ENCODE results near the gene C1QL1. TPM values are rescaled to one million over a fixed set of nuclear protein-coding genes. Genes with fewer than 3 reads are reported as not detected.

The C1QL1 gene
- total RNA-seq, 1 experiment from 2014 or later = 3.5 TPM

DNA sequence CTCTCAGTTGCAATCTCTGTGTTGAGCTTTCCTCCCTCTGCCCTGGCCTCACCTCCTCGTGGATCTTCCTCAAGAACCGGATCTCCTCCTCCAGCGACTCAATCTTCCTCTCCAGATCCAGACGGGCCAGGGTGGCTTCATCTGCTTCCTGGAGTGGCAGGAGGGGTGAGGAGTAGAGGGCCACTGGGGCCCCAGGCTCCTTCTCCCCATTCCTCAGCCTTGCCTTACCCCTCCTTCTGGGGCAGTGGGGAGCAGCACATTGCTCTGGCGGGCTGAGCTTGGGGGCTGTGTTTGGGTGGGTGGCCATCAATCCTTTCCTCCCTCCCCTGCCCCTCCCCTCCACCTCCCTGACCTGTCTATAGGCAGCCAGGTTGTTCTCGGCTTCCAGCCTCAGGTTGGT, 54.4 kb downstream of the C1QL1 start (continued):
- TF ChIP-seq, protein P1, sequence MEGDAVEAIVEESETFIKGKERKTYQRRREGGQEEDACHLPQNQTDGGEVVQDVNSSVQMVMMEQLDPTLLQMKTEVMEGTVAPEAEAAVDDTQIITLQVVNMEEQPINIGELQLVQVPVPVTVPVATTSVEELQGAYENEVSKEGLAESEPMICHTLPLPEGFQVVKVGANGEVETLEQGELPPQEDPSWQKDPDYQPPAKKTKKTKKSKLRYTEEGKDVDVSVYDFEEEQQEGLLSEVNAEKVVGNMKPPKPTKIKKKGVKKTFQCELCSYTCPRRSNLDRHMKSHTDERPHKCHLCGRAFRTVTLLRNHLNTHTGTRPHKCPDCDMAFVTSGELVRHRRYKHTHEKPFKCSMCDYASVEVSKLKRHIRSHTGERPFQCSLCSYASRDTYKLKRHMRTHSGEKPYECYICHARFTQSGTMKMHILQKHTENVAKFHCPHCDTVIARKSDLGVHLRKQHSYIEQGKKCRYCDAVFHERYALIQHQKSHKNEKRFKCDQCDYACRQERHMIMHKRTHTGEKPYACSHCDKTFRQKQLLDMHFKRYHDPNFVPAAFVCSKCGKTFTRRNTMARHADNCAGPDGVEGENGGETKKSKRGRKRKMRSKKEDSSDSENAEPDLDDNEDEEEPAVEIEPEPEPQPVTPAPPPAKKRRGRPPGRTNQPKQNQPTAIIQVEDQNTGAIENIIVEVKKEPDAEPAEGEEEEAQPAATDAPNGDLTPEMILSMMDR (IDR thresholded peaks at IDR 0.05 in 2 of 3, conservative IDR thresholded peaks at IDR 0.05 in 1 of 3; ENCODE audit: borderline replicate concordance in 1 of 3, insufficient read depth in 1 of 3, low read depth in 2 of 3, low read length in 2 of 3) = no peak

DNA sequence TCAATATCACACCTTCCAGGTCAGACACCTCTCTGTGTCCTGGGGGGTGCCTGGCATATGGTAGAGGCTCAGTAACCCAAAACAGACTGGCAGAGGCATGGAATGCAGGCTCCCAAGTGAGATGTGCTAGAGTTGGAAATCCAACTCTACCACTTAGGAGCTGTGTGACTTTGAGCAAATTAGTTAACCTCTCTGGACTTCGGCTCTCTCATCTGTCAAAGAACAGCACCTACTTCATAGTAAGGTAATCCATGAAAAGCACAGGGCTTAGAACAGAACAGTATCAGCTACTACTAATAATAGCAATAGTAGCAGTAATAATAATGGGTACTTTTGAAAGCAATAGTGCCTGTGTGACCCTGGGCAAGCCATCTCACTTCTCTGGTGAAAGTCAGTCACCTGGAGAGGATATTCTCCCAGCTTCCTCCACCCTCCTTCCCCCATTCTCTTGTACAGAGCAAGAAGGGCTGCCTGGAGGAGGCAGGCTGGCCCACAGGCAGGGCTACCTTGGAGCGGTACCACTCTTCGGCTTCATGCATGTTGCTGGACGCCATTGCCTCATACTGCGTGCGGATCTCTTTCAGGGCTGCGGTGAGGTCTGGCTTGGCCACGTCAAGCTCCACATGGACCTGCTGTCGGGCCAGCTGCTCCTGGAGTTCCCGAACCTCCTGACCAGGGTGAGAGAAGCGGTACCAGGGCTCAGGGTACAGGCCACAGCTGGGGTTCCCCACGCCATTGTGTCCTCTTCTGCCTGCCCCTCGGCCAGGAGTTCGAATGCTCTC, 55.1 kb downstream of the C1QL1 start:
- Histone ChIP-seq H3K9me3 (ENCODE audit: control insufficient read depth in 1 of 2, insufficient read depth in 1 of 2, low read depth in 1 of 2, low read length in 2 of 2) (no peaks in the 10 kb centered on the region), H3K4me2 (ENCODE audit: low read length) (no peak overlapping the region), H3K9ac (ENCODE audit: low read length) (no peak overlapping the region), H3K4me3 (replicated peaks in 1 of 2; ENCODE audit: low read depth in 1 of 2, low read length in 2 of 2) (no peak overlapping the region), H3K9me2 (ENCODE audit: insufficient read depth) (no peaks in the 10 kb centered on the region), H2AFZ (ENCODE audit: low read depth, low read length, poor library complexity, severe bottlenecking) (no peak overlapping the region), H3K36me3 (ENCODE audit: control insufficient read depth in 1 of 2, insufficient read depth in 2 of 2, low read length in 2 of 2) (no peaks in the 10 kb centered on the region), H4K20me1 (ENCODE audit: insufficient read depth) (no peaks in the 10 kb centered on the region), H3K79me2 (ENCODE audit: insufficient read depth, low read length) (no peaks in the 10 kb centered on the region), H3K27ac (ENCODE audit: low read depth, low read length) (no peak overlapping the region), H3K4me1 (ENCODE audit: control insufficient read depth in 1 of 2, insufficient read depth in 2 of 2, low read length in 2 of 2) (peaks cover 0 to 10% of the 10 kb centered on the region in 2 experiments; a peak in 2 of 4 replicates), H3K27me3 (ENCODE audit: insufficient read depth, low read length) (no peaks in the 10 kb centered on the region)
- ChIA-PET RAD21 (ENCODE audit: low non-redundant PET in 1 of 2, low total read pairs in 2 of 2, uncharacterized antibody in 2 of 2, unreplicated experiment in 2 of 2) (no interaction called here), POLR2A (no interaction called here), CTCF (no interaction called here)
- DNase-seq (ENCODE audit: low read depth, low spot score) (no peak), ATAC-seq (no peak)
- no peak for TF ChIP-seq ELF1 (IDR thresholded peaks at IDR 0.05; ENCODE audit: borderline replicate concordance, low read depth)
- no peak for TF ChIP-seq EGR1 (IDR thresholded peaks at IDR 0.05; ENCODE audit: low read depth)
- TF ChIP-seq, protein P1 (IDR thresholded peaks at IDR 0.05 in 2 of 3, conservative IDR thresholded peaks at IDR 0.05 in 1 of 3; ENCODE audit: borderline replicate concordance in 1 of 3, insufficient read depth in 1 of 3, low read depth in 2 of 3, low read length in 2 of 3) = no peak
- TF ChIP-seq, protein P2, sequence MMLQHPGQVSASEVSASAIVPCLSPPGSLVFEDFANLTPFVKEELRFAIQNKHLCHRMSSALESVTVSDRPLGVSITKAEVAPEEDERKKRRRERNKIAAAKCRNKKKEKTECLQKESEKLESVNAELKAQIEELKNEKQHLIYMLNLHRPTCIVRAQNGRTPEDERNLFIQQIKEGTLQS (IDR thresholded peaks at IDR 0.05) = no peak
- TF ChIP-seq RAD21 (IDR thresholded peaks at IDR 0.05; ENCODE audit: low read depth) = no peak
- TF ChIP-seq, protein P3, sequence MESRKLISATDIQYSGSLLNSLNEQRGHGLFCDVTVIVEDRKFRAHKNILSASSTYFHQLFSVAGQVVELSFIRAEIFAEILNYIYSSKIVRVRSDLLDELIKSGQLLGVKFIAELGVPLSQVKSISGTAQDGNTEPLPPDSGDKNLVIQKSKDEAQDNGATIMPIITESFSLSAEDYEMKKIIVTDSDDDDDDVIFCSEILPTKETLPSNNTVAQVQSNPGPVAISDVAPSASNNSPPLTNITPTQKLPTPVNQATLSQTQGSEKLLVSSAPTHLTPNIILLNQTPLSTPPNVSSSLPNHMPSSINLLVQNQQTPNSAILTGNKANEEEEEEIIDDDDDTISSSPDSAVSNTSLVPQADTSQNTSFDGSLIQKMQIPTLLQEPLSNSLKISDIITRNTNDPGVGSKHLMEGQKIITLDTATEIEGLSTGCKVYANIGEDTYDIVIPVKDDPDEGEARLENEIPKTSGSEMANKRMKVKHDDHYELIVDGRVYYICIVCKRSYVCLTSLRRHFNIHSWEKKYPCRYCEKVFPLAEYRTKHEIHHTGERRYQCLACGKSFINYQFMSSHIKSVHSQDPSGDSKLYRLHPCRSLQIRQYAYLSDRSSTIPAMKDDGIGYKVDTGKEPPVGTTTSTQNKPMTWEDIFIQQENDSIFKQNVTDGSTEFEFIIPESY (IDR thresholded peaks at IDR 0.05; ENCODE audit: extremely low read depth, insufficient replicate concordance, low read length) = no peak
- TF ChIP-seq FOSL1 (IDR thresholded peaks at IDR 0.05; ENCODE audit: low read depth) = no peak
- no peak for TF ChIP-seq ZFX (IDR thresholded peaks at IDR 0.05)
- no peak for TF ChIP-seq CEBPB (IDR thresholded peaks at IDR 0.05; ENCODE audit: low read depth)
- TF ChIP-seq SIN3A (IDR thresholded peaks at IDR 0.05; ENCODE audit: low read depth) = no peak
- no peak for TF ChIP-seq EZH2phosphoT487 (IDR thresholded peaks at IDR 0.05; ENCODE audit: borderline replicate concordance)
- TF ChIP-seq, protein P4, sequence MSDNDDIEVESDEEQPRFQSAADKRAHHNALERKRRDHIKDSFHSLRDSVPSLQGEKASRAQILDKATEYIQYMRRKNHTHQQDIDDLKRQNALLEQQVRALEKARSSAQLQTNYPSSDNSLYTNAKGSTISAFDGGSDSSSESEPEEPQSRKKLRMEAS (IDR thresholded peaks at IDR 0.05) = no peak
- intact Hi-C loops (cut with micrococcal nuclease) = no loop called here
- no TSS peak for BruUV-seq (replicated peaks)
